Bronchial epithelial cell (primary cell): ENCODE results near the gene KLHL26. TPM values are rescaled to one million over a fixed set of nuclear protein-coding genes. Genes with fewer than 3 reads are reported as not detected.

ENCODE experiments used
- DNase-seq: peaks from one replicate; pipeline ENCODE4 v3.0.0-alpha.2; 2010; ENCODE audit warnings: low read depth
- FAIRE-seq: peaks from 2 replicates; lab custom pipeline; 2011; peaks lifted over from hg19 to GRCh38; lab: Jason Lieb, UNC
- H3K27me3 ChIP-seq: 2 replicates; pipeline ENCODE4 v1.5.1; 2011; ENCODE audit warnings: low read length; ENCODE audit not compliant: control insufficient read depth, insufficient read depth
- H3K36me3 ChIP-seq: 2 replicates; pipeline ENCODE4 v1.5.1; 2011; ENCODE audit warnings: low read length; ENCODE audit not compliant: control insufficient read depth, insufficient read depth
- H3K4me3 ChIP-seq: 2 replicates; pipeline ENCODE4 v1.5.1; 2011; ENCODE audit warnings: mild to moderate bottlenecking, low read depth, low read length, control low read depth
- total RNA-seq: library from RNA; depleted of rRNA; stranded (reverse); fragments of >200 nt; gene quantifications from 2 replicates; pipeline ENCODE4 v1.2.1, GENCODE V29; 2014
- TF ChIP-seq, protein P1 (sequence below): IDR thresholded peaks from 2 replicates; pipeline ENCODE4 v1.5.1; 2011; ENCODE audit warnings: mild to moderate bottlenecking, moderate library complexity, low read length, control low read depth, inconsistent platforms; ENCODE audit not compliant: insufficient read depth, severe bottlenecking

KLHL26 gene
- total RNA-seq, 1 donor from 2014 or later = 3.2 TPM

DNA sequence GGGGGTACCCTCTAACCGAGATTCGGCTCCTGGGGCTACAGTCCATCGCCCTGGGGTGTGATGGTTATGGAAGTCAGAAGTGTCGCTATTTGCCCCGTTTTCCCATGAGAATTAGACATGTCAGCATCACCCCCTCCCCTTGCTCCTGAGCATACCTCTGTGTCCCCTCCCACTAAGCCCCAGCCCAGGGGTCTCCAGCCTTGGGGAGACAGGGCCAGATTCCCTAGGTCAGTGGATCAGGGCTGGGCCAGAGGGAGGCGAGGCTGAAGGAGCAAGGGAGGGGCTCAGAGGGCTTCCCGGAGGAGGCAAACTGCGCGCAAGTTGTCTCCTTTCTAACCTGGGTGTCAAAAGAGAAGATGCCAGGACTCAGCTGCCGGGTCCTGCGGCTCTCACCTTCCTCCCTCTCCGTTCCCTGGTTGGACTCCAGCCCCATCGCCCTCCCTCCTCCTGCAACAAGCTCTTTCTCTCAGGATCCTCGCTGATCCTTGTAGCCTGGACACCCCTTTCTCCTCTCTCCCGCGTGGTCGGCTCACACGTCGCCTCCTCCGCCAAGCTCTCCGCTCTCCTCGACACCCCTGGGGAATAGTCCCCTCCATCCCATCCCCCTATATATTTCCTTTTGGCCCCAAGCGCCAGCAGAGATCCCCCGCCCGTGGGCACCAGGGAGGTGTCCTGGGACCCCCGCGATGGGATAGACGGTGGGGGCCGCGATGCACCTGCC is 24.6 kb upstream of the KLHL26 start:
- FAIRE-seq (no peak), DNase-seq (no peak)
- Histone ChIP-seq H3K4me3 (no peak overlapping the region), H3K36me3 (no peaks in the 10 kb centered on the region), H3K27me3 (peaks cover 40% of the 10 kb centered on the region)
- TF ChIP-seq, protein P1, sequence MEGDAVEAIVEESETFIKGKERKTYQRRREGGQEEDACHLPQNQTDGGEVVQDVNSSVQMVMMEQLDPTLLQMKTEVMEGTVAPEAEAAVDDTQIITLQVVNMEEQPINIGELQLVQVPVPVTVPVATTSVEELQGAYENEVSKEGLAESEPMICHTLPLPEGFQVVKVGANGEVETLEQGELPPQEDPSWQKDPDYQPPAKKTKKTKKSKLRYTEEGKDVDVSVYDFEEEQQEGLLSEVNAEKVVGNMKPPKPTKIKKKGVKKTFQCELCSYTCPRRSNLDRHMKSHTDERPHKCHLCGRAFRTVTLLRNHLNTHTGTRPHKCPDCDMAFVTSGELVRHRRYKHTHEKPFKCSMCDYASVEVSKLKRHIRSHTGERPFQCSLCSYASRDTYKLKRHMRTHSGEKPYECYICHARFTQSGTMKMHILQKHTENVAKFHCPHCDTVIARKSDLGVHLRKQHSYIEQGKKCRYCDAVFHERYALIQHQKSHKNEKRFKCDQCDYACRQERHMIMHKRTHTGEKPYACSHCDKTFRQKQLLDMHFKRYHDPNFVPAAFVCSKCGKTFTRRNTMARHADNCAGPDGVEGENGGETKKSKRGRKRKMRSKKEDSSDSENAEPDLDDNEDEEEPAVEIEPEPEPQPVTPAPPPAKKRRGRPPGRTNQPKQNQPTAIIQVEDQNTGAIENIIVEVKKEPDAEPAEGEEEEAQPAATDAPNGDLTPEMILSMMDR = no peak

DNA sequence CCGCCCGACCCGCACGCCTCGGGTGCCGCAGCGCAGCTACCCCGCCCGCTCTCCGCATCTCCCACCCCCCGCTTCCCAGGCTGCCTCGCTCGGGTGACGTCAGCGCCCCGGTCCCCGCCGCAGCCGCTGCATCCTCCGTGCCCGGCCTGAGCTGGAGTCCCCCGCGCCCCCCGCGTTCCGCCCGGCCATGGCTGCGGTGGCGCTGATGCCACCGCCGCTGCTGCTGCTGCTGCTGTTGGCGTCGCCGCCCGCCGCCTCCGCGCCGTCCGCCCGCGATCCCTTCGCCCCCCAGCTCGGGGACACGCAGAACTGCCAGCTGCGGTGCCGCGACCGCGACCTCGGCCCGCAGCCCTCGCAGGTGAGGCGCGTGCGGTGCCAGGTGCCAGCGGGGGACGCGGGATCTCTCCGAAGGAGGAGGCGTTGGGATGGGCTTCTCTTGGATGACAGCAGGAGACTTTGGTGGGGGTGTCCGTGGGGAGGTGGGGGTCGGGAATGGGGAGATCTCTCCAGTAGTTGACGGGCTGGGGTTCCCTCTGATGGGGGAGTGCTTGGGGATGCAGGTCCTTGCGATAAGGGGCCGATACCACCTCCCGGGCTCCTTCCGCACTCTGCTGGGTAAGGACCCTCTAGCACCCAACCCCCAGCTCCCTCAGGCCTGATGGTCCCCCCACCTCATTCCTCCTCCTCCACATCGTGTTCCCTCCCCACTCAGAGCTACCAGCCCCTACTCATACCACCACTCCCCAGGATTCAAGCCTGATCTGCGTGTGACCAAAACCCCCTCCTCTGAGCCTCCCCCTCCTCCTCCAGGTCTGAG is 23.8 kb upstream of the KLHL26 start, which contains the start of gene TMEM59L:
TSS of gene TMEM59L (plus strand) at position 99 of the 817 bp plus-strand sequence. CDS start at position 188, 89 bp downstream.
- FAIRE-seq (no peak), DNase-seq (no peak)
- TF ChIP-seq, protein P1 = no peak
- H3K27me3 ChIP-seq = peaks cover 36% of the 10 kb centered on the region
- H3K4me3 ChIP-seq = no peak within 1 kb of the TSS
- no peaks in the 10 kb centered on the region for H3K36me3 ChIP-seq

DNA sequence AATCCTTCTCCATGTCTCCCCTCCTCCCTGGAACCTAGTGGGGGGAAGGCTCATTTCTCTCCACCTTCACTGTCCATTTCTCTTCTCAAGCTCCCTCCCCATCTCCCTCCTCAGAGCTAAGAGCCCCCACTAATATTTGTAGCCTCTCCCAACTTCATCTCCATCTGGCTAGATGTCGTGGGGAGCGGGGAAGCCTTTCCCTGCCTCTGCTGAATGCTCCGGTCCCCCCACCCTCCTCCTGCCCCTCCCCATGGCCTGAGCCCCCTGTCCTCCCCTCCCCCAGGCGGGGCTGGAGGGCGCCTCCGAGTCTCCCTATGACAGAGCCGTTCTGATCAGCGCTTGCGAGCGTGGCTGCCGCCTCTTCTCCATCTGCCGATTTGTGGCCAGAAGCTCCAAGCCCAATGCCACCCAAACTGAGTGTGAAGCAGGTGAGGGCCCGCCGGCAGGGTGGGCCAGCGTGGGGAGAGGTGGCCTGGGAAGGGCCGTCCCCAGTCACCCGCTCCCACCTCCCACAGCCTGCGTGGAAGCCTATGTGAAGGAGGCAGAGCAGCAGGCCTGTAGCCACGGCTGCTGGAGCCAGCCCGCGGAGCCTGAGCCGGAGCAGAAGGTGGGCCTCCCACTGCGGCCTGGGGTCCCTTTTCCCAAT is 23.1 kb upstream of the KLHL26 start:
- FAIRE-seq (no peak), DNase-seq (no peak)
- TF ChIP-seq, protein P1 = no peak
- no peak overlapping the region for H3K4me3 ChIP-seq
- peaks cover 30% of the 10 kb centered on the region for H3K27me3 ChIP-seq
- no peaks in the 10 kb centered on the region for H3K36me3 ChIP-seq

DNA sequence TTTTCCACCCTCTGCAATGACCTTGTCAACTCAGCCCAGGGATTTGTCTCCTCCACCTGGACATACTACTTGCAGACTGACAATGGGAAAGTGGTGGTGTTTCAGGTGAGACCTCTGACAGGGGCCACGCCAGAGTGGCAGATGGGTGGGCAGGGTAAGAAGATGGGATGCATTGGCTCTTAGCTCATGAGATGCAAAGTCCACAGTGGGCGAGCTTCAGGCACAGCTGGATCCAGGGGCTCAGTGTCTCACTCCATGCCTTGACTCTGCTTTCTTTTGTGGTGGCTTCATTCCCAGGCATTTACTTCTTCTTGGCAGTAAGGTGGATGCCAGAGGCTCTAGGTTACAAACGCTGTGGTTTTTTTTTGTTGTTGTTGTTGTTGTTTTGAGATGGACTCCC is 20.8 kb upstream of the KLHL26 start:
- Histone ChIP-seq H3K4me3 (no peak overlapping the region), H3K36me3 (no peaks in the 10 kb centered on the region), H3K27me3 (peaks cover 19% of the 10 kb centered on the region)
- TF ChIP-seq, protein P1 = no peak
- no peak for FAIRE-seq
- no peak for DNase-seq

DNA sequence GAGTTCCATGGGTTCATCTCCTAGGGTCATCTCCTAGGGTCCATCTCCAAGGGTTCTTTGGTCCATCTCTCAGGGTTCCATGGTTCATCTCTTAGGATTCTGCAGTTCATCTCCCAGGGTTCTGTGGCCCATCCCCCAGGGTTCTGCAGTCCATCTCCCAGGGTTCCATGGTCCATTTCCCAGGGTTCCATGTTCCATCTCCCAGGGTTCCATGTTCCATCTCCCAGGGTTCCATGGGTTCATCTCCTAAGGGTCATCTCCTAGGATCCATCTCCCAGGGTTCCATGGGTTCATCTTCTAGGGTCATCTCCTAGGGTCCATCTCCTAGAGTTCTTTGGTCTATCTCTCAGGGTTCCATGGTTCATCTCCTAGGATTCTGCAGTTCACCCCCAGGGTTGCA is 19.3 kb upstream of the KLHL26 start:
- no peak for FAIRE-seq
- no peak for DNase-seq
- Histone ChIP-seq H3K36me3 (no peaks in the 10 kb centered on the region), H3K4me3 (no peak overlapping the region), H3K27me3 (peaks cover 6% of the 10 kb centered on the region)
- TF ChIP-seq, protein P1 = no peak
